K562 (cell line): ENCODE results near the gene RACK1. TPM values are rescaled to one million over a fixed set of nuclear protein-coding genes. Genes with fewer than 3 reads are reported as not detected.

Experiments
- ATF7 ChIP-seq: fragments of 450-650 bp; IDR thresholded peaks from 2 replicates; pipeline ENCODE4 v1.7.1; 2014; ENCODE audit warnings: mild to moderate bottlenecking, moderate library complexity
- CBX3 ChIP-seq, 2 experiments: IDR thresholded peaks; 1 replicate in 1 of 2; 2 replicates in 1 of 2; pipeline ENCODE4 v1.6.1; 2012; ENCODE audit warnings: inconsistent platforms in 2 of 2, low read length in 2 of 2, borderline replicate concordance in 1 of 2, control low read depth in 1 of 2
- E2F5 ChIP-seq: sonication (generic); formaldehyde crosslinking; IDR thresholded peaks from 2 replicates; pipeline ENCODE4 v1.8.0; 2022; ENCODE audit warnings: mild to moderate bottlenecking, missing genetic modification reagents
- ESRRA ChIP-seq: fragments of 450-650 bp; IDR thresholded peaks from 2 replicates; pipeline ENCODE4 v1.6.1; 2014; ENCODE audit warnings: low read depth, mild to moderate bottlenecking, moderate library complexity, borderline replicate concordance
- HNRNPH1 ChIP-seq: fragments of 200-400 bp; formaldehyde crosslinking; optimal IDR thresholded peaks from 2 replicates; pipeline ENCODE3; 2017; ENCODE audit warnings: low read depth, mild to moderate bottlenecking, low read length, moderate library complexity
- KDM1A ChIP-seq, 2 experiments: fragments of 450-650 bp; IDR thresholded peaks; 2 replicates each; pipeline ENCODE4 v1.6.1; 2016; ENCODE audit warnings: mild to moderate bottlenecking in 2 of 2
- MCM2 ChIP-seq: fragments of 450-650 bp; IDR thresholded peaks from 2 replicates; pipeline ENCODE4 v1.6.1; 2017; ENCODE audit warnings: low read depth, mild to moderate bottlenecking
- NBN ChIP-seq: fragments of 450-650 bp; IDR thresholded peaks from 2 replicates; pipeline ENCODE4 v1.6.1; 2016; ENCODE audit warnings: low read depth, mild to moderate bottlenecking
- PHF20 ChIP-seq: fragments of 450-650 bp; IDR thresholded peaks from 2 replicates; pipeline ENCODE4 v1.6.1; 2018; ENCODE audit not compliant: partially characterized antibody
- PHF21A ChIP-seq: fragments of 450-650 bp; IDR thresholded peaks from 2 replicates; pipeline ENCODE4 v1.6.1; 2017; ENCODE audit warnings: low read depth, borderline replicate concordance
- POLR2G ChIP-seq: fragments of 200-400 bp; formaldehyde crosslinking; IDR thresholded peaks from 2 replicates; pipeline ENCODE4 v1.6.1; 2017; ENCODE audit warnings: low read depth, mild to moderate bottlenecking, antibody characterized with exemption, low read length, moderate library complexity
- TRIM28 ChIP-seq: fragments of 450-650 bp; IDR thresholded peaks from 2 replicates; pipeline ENCODE4 v1.6.1; 2017
- ZBED1 ChIP-seq: IDR thresholded peaks from 2 replicates; pipeline ENCODE4 v1.6.1; 2014
- ZKSCAN1 ChIP-seq: fragments of 150-350 bp; IDR thresholded peaks from 2 replicates; pipeline ENCODE4 v1.6.1; 2016; ENCODE audit warnings: low read depth, low read length
- ZNF511 ChIP-seq: sonication (generic); formaldehyde crosslinking; IDR thresholded peaks from 2 replicates; pipeline ENCODE4 v1.8.0; 2022; ENCODE audit warnings: mild to moderate bottlenecking, missing genetic modification reagents
- polyA plus RNA-seq, 8 experiments: library from polyadenylated mRNA; depleted of rRNA in 4 of 8; stranded (reverse) in 5 of 8; unstranded in 3 of 8; fragments of >200 nt; fragmentation: Nextera tagmentation in 2 of 8; fragmentation: Illumina TruSeq in 1 of 8; extraction: Ambion mirVana in 2 of 8; extraction: Trizol in 1 of 8; gene quantifications; 2 replicates each; pipeline versions ENCODE4 v1.2.1 to v1.2.3, GENCODE V29; 2011 to 2014; ENCODE audit warnings: inconsistent platforms in 1 of 8, missing spikeins in 1 of 8
- total RNA-seq, 7 experiments: library from RNA; depleted of rRNA in 6 of 7; stranded (reverse); fragments of >200 nt in 6 of 7; fragmentation: Illumina TruSeq in 2 of 7; extraction: Trizol in 2 of 7; gene quantifications; 2 replicates each; pipeline versions ENCODE4 v1.2.1 to v1.2.3, GENCODE V29; 2011 to 2021; ENCODE audit warnings: low replicate concordance in 1 of 7
- TF ChIP-seq, protein P1 (sequence below), 3 experiments: fragments of 200-800 bp in 1 of 3; sonication (Bioruptor generic) in 1 of 3; sonication (generic) in 1 of 3; formaldehyde crosslinking in 1 of 3; IDR thresholded peaks; 2 replicates each; pipeline versions ENCODE4 v1.6.1 to v1.8.0; 2016 to 2022; ENCODE audit warnings: mild to moderate bottlenecking in 2 of 3, missing compliant biosample characterization in 2 of 3, missing genetic modification characterization in 2 of 3, missing genetic modification reagents in 1 of 3
- TF ChIP-seq, protein P2 (sequence below), 2 experiments: fragments of 450-650 bp in 1 of 2; IDR thresholded peaks; 2 replicates each; pipeline ENCODE4 v1.6.1; 2011 to 2017; ENCODE audit warnings: low read depth in 2 of 2, antibody characterized with exemption in 1 of 2, borderline replicate concordance in 1 of 2, low read length in 1 of 2, mild to moderate bottlenecking in 1 of 2, mixed read lengths in 1 of 2; ENCODE audit not compliant: control insufficient read depth in 1 of 2

Gene RACK1
- total and polyA plus RNA-seq, 9 of the 15 experiments (the other 6 are each of a cell fraction or from before 2014, with no cell fraction given), result 2,303 to 5,311 (median 3,833) TPM

DNA sequence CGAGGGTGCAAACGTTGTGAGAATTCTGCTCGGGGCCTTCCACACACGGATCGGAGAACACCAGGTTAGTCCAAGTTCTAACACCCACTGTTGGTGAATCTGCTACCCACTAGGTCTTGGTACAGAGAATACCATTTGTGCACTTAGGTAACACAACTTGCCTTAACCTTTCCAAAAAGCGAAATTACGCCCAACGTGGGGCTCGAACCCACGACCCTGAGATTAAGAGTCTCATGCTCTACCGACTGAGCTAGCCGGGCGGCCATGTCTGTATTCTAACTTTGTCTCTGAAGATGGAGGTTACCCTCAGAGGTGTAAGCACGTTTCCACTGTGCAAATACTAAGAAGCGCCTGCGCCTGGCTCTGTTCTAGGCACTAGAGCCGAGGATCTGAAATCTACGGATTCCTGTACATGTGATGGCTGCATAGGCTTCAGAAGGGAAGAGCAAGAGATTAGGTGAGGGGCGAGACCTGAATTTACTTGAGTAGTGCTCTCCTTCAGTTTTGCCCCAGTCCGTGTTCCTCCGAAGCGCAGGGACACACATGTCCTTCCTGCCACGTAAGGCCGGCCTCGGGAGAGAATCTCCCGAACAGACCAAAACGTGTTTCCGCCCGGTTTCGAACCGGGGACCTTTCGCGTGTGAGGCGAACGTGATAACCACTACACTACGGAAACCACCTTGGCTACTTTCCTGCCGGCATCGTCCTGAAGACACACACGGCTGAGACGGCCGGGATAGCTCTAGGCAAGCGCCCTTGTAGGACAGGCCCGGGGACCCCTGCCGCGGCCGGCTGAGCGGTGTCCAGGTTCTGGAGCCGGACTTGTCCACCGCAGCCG is 21.7 kb downstream of the RACK1 start (continued):
- peak; percentile 77 for TF ChIP-seq NBN
- peak; percentile 64 for TF ChIP-seq PHF20
- no peak for TF ChIP-seq MCM2
- TF ChIP-seq E2F5 (CRISPR knock-in tag), result no peak
- peak; percentile 81 for TF ChIP-seq TRIM28
- TF ChIP-seq ATF7, result peak; percentile 63; the same call in 1 of the 2 replicates
- peak in 1 of 2 experiments; percentile 82; a peak in 2 of 4 replicates for TF ChIP-seq KDM1A (IDR thresholded peaks at IDR 0.05)
- TF ChIP-seq PHF21A, result 0 out of 2 replicates have a peak, but pooled peaks have one; percentile 34
- TF ChIP-seq POLR2G, result peak; percentile 77
- TF ChIP-seq ZKSCAN1, result peak; percentile 84
- TF ChIP-seq, protein P1, sequence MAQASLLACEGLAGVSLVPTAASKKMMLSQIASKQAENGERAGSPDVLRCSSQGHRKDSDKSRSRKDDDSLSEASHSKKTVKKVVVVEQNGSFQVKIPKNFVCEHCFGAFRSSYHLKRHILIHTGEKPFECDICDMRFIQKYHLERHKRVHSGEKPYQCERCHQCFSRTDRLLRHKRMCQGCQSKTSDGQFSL (CRISPR knock-in tag; IDR thresholded peaks at IDR 0.05), result peak; percentile 83; the same call in 1 of the 2 replicates
- TF ChIP-seq, protein P1 (tag; IDR thresholded peaks at IDR 0.05), result no peak
- TF ChIP-seq, protein P2, sequence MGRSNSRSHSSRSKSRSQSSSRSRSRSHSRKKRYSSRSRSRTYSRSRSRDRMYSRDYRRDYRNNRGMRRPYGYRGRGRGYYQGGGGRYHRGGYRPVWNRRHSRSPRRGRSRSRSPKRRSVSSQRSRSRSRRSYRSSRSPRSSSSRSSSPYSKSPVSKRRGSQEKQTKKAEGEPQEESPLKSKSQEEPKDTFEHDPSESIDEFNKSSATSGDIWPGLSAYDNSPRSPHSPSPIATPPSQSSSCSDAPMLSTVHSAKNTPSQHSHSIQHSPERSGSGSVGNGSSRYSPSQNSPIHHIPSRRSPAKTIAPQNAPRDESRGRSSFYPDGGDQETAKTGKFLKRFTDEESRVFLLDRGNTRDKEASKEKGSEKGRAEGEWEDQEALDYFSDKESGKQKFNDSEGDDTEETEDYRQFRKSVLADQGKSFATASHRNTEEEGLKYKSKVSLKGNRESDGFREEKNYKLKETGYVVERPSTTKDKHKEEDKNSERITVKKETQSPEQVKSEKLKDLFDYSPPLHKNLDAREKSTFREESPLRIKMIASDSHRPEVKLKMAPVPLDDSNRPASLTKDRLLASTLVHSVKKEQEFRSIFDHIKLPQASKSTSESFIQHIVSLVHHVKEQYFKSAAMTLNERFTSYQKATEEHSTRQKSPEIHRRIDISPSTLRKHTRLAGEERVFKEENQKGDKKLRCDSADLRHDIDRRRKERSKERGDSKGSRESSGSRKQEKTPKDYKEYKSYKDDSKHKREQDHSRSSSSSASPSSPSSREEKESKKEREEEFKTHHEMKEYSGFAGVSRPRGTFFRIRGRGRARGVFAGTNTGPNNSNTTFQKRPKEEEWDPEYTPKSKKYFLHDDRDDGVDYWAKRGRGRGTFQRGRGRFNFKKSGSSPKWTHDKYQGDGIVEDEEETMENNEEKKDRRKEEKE (IDR thresholded peaks at IDR 0.05; ENCODE audit: borderline replicate concordance in 1 of 2, control insufficient read depth in 1 of 2, low read depth in 2 of 2, low read length in 1 of 2), result peak; percentile 57 to 60; a peak in 2 of 4 replicates
- TF ChIP-seq ZBED1, result peak; percentile 33; the same call in 1 of the 2 replicates
- peak; percentile 56; the same call in 1 of the 2 replicates for TF ChIP-seq ZNF511 (CRISPR knock-in tag)
- peak in 1 of 2 experiments; percentile 41; a peak in 2 of 3 replicates for TF ChIP-seq CBX3 (IDR thresholded peaks at IDR 0.05; ENCODE audit: borderline replicate concordance in 1 of 2, low read length in 2 of 2)
- TF ChIP-seq ESRRA, result peak; percentile 73
- no peak for TF ChIP-seq HNRNPH1
